NCI-H1105 treated with DMSO at 0.1 percent for 48 hours (cell line): Measurements from ENCODE around the gene SNX7.
A peak's percentile ranks its signal among the peaks of the same experiment; 100 is the strongest.

Source experiments
- DNase-seq: peaks from one replicate; lab custom pipeline; 2025; lab: John Stamatoyannopoulos, UW

SNX7 gene

DNA sequence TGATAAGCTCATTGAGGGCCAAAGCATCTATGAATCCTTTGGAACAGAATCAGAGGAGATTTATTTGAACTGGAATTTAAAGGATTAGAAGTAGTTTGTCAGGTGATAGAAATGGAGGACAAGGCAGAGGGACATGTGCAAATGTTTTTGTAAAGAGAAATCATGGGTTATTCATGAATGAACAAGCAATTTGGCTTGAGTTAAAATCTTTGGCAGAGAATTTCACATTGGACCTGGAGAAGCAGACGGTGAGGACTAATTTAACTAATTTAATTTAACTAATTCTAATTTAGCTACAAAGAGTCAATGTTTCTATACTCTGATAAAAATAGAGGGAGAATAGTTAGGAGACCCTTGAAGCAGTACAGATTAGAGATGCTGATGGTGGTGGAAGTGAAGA lies 36.3 kb downstream of the SNX7 start:
- DNase-seq: no peak

DNA sequence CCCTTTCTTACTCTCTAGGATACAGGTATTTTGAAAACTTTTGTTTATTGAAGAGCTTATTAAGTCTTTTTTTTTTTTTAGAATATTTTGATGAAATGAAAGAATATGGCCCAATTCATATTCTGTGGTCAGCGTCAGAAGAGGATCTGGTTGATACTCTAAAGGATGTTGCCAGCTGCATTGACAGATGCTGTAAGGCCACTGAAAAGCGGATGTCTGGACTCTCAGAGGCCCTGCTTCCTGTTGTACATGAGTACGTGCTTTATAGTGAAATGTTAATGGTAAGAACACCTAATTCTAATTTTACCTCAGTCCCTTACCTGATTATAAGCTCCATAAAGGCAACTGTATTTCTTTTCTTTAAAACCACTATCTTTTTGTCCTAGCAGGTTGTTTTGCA lies 37.1 kb downstream of the SNX7 start:
- DNase-seq: no peak

DNA sequence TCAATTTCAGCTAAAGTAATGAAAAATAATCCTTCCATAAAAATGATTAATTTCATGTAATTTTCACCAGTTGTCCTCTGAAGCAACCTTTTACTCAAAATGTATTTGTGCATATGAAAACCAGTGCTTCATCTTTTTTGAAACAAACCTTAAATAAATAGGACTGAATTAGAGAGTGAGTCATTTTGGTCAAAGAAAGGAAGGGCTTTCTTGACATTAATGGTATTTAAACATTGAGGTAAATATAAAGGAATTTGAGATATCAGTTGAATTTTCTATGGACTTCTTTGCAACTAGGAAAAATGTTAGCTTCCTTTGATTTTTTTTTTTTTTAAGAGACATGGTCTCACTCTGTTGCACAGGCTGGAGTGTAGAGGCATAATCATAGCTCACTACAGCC lies 38.7 kb downstream of the SNX7 start:
- DNase-seq: no peak

DNA sequence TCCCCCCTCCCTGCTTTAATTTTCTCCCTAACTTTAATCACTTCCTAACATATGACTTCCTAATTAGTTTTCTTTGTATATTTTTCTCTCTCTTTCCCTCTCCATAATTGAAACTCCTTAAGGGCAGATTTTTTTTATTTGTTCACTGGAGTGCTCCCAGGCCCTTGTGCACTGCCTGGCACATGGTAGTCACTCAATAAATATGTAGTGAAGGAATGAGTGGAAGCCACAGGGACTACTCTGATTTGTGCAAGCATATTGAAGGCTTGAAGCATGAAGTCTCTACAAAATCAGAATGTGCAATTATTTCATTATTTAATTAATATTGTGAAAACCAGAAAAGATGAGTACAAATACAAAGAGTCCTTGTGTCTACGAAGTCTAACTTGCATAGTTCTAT lies 41.5 kb downstream of the SNX7 start:
- DNase-seq: no peak

DNA sequence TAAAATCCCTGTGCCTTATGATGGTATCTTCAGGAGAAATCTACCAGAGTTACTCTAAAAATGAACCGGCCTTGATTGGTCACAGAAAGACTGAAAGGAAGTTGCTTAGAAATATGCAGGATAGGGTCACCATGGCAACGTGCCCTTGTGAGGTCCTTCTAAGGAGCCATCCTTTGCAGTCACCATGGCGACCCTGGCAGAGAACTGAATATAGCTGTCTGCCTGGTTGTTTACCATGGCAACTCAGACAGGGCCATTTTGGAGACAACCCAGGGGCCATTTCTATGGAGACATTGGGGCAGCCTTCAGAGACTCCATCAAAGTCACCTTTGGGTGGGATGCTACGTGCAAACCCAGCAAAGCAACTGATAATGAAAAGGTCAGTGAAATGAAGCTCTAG lies 43.0 kb downstream of the SNX7 start:
- DNase-seq: peak; percentile 69

GRCh38 chr1:98704971-98705370 lies 43.5 kb downstream of the SNX7 start:
- DNase-seq: no peak

DNA sequence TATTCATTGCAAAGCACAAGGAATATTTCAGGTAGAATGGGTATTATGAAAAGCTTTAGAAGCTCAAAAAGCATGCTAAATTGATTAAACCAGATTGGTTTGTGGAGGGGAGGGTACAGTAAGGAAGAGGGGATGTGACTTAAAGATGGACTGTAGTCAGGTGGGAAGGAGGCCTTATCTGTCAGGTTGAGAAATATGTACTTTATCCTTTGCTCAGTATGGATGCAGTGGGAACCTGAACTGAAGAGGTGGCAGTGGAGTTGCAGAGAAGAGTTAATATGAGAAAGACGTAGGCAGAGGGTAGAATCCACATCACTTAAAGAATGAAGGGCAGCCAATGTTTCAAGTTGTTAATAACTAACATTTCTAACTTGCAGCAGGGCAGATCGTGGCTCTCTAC lies 44.1 kb downstream of the SNX7 start:
- no peak for DNase-seq

DNA sequence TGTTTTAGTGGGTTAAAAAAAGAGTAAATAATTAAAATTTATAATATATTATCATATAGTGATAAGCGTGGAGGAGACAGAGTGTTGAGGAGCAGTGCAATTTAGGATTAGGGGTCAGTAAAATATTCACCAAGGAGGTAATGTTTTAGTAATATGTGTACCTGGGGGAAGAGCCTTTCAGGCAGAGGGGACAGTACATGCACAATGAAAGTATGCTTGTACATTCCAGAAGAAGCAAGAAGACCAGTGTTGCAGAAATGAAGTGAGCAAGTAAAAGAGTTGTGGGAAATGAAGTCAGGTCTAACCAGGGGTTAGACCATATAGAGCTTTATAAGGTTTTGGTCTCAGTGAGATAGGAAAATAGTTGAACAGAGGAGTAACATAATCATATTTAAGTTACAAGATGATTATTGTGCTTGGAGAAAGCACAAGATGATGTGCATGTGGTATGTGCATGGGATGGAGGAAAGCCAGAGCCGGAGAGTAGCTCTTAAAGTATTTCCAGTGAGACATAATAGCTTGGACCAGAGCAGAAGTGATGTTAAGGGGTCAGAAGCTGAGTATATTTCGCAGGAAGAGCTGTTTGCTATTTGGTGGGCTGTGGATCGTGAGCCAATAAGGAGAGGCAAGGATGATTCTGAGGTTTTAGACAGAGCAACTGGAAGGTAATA lies 44.8 kb downstream of the SNX7 start:
- DNase-seq: no peak

DNA sequence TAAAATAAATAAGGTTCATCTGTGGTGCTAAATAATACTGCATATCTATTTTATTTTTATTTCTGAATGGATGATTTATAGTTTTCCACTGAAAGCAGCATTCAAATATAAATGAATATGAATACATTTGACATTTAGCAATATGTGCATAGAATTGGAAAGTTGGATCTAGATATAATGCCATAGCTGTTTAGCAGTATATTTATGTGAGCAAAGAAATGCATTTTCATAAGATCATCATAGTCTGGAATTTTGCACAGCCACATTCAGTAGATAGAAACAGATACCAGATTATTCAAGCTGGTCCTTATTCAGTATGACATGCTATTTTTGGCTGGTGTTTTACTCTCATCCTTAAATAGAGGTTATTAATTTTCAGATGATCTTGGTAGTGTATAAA lies 46.0 kb downstream of the SNX7 start:
- DNase-seq: no peak

GRCh38 chr1:98709906-98710305 lies 48.4 kb downstream of the SNX7 start:
- DNase-seq: no peak

DNA sequence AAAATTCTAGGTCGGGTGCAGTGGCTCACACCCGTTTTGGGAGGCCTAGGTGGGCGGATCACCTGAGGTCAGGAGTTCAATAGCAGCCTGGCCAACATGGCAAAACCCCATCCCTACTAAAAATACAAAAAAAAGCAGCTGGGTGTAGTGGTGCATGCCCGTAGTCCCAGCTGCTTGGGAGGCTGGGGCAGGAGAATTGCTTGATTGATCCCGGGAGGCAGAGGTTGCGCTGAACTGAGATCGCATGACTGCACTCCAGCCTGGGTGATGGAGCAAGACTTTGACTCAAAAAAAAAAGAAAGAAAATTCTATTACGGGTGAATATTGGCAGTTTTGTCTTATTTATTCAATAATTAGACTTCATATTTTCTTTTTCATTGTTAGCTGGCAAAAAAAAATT lies 62.1 kb downstream of the SNX7 start:
- DNase-seq: no peak

DNA sequence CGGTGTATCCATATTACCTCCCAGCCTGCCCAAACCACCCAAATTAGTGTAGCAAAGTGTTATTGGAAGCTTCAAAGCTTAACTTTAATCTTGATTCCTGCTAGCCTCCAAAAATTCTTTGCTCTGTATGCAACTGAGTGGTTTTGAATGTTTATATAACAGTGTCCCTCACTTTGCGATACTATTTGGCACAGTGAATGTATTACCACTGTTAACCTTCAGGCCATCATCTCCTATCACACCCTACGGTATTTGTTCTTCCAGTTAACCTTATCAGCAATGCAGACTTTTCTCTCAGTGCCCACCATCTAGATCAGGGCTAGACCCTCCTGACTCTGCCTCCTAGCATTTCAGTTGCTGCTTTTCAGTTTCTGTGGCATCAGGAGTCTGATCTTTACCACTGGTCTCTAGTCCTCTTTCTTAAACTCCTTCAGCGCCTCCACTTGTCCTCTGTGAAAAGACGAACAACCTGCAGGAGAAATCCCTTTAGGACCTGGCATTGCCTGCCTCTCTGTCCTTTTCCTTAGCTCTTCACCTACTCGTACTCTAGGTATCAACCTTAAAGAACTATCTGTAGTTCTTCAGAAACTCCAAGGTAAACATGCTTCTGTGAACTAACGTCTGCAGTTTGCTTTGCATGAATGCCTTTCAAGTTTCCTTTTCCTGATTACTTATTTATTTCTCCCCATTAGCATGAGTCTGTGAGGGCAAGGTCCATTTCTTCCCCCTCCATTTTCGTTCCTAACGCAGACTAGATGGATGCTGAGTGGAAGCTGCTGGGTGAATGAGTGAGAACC lies 71.7 kb downstream of the SNX7 start:
- DNase-seq: no peak

- no peak for DNase-seq
Measured at GRCh38 chr1:98733782-98734112, 72.2 kb downstream of the SNX7 start.

DNA sequence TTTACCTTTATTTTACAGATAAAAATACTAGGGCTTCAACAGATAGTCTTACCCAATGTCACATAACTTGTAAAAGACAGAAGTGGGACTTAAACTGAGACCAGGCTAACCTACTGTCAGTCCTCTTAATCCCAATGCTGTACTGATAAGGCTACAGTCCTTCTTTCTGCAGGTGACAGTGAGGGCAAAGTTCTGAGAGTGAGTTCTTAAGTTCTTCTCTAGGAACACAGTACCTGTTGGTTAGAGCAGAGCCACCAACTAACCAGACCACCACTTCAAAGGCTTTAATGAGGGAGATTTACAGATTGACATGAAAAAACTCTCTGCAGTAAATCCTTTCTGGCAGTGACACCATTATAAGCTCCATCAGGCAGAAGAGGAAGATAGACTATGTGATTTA lies 74.2 kb downstream of the SNX7 start:
- no peak for DNase-seq

GRCh38 chr1:98737835-98738234 lies 76.3 kb downstream of the SNX7 start:
- no peak for DNase-seq

GRCh38 chr1:98739762-98740161 lies 78.2 kb downstream of the SNX7 start:
- no peak for DNase-seq

- no peak for DNase-seq
Measured at GRCh38 chr1:98741164-98741563, 79.6 kb downstream of the SNX7 start.

DNA sequence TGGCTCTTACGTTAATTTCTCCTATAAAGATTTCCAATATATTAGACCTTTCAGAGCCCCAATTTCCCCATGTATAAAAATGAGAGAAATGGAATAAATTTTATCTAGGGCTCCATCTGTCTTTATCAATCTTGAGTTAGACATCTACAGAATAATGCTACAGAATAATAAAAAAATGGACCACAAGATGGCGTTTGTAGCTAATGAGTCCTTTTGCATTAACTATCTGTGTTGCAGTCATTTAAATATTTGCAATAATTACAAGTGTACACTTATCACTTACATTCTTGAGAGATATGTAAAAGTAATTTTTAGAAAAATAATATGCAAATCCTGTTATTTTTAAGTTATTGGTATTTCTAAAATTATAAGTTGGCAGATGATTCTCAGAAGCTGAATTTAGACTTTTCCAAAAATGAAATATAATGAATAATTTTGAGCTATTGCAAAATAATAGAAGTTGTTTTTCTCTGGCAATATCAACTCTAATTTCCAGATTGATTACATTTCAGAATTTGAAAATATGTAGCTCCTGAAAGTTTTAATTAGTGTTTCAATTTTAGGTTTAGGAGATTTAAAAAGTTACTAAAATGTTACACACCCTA lies 87.7 kb downstream of the SNX7 start:
- peak; percentile 56 for DNase-seq

DNA sequence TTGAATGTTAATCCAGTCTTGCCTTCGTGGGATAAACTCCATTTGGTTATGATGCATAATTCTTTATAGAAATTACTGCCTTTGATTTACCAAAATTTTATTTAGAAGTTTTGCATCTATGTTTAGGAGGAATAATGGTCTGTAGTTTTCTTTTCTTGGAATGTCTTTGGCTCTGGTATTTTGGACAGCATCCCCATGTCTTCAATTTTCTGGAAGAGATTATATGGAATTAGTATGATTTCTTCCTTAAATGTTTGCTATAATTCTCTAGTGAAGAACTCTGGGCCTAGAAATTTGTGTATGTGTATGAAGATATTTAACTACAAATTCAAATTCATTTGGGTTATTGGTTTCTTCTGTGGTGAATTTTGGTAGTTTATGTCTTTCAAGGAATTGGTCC lies 92.7 kb downstream of the SNX7 start:
- DNase-seq: no peak

DNA sequence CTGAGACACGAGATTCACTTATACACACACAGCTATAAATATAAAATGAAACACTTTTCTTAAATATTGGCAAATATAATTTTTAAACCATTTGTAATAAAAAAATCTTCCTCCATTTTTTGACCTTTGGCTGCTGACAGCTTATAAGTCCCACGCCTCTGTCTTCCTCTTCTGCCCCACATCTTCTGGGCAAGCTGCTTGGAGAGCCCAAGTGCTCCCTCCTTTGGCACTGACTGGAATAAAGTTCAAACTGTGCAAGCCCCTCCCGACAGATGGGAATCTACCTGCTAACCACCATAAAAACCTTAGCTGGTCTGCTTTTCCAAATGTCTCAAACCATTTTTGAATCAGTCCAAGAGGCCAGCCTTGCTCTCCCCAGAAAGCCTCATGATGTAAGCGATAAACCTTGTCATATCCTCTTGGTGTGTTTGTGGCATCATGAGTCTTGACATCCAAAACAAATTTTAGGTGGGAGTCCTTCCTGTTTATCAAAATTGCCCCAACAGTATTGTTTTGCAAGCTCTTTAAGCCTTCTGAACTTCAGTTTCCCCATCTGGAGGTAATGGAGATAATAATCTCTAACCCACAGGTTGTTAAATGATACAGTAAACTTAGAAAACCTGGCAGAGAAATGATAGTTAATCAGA lies 99.8 kb downstream of the SNX7 start:
- DNase-seq: no peak

GRCh38 chr1:98763488-98764150 lies 102.1 kb downstream of the SNX7 start:
- no peak for DNase-seq

GRCh38 chr1:98764485-98764884 lies 103.0 kb downstream of the SNX7 start:
- DNase-seq: no peak

DNA sequence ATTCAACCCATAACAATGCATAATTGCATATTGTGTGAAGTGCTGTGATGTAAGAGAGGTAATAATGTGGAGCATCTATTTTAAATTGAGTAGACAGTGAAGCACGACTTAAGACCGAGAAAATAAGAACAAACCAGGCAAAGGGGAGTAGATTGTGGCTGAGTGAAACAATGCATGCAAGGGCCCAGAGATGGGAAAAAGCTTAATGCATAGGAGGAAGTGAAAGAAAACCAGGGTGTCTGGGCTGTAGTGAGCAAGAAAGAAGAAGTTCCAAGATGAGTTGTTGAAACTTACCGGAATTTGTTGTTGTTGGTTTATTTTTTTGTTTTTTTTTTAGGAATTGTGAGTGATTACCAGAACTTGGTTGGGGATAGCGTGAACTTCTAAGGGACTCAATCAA lies 104.7 kb downstream of the SNX7 start:
- no peak for DNase-seq
